Measurements from ENCODE around the gene LRP3.

Gene LRP3

DNA sequence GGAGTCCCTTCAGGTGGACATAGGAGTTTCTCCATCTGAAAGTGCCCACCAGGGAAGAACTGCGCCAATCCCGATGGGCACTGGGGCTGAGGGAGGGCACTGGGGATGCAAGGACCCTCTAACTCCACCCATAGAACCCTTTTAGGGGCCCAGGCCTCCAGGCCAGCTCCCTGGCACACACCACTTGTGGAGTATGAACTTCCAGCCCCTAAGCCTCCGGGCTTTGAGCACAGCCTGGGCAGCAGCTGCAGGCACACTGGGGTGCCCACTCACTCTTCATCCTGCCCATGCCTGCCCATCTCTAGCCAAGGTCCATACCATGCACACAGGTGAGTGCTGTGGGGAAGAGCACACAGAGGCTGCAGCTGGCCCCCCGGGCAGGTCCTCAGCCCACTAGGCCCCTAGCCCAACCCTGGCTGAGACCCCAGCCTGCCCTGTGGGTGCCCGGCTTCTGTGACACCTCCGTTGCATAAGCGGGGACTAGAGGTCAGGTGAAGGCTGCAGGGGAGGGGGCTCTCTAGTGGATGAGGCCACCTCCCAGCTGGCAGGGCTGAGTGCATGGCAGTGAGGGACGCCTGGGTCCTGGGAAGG is 46.1 kb downstream of the LRP3 start:
- no peak for DNase-seq

DNA sequence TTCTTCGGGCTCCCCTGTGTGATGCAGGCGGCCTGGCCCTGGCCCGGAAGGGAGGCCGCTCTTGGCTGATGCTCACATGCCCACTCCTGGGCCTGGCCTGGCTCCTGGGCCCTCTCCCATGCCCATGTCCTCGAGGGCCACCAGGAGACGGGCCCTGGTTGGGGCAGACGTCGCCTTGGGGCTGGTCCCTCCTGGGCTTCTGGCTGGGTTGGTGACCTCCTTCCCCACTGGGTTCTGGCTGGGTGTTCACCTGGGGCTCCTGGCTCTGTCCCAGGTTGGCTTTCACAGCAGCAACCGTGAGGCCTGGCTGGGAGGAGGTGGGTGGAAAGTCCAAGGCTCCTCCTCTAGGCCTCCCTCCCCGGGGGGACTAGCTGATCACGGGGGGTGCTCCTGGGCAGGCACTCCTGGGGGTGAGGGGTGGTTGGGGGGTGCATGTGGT is 47.0 kb downstream of the LRP3 start:
- no peak for DNase-seq

DNA sequence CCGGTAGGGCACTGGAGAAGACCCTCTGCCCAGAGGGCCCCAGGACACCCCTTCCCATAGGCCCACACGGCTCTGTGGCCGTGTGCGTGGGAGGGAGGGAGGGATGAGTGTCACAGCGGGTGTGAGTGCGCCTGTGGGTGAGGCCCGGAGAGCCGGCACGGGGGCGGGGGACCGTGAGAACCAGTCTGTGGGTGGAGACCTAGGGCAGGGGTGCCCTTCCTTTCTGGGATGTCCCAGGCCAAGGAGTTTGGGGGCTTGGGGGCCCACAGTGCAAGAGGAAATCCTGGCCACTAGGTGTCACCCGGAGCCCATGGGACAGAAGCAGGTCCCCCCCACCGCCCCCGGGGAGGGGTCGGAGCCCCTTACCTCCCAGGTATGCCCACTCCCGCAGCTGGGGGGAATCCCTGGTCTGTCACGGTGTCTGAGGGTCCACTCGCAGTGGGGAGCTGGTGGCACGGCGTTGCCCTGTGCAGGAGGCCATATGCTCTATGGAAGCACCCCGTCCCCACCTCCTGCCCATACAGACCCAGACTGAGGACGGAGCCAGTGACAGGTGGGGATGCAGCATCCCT is 47.5 kb downstream of the LRP3 start:
- no peak for DNase-seq

DNA sequence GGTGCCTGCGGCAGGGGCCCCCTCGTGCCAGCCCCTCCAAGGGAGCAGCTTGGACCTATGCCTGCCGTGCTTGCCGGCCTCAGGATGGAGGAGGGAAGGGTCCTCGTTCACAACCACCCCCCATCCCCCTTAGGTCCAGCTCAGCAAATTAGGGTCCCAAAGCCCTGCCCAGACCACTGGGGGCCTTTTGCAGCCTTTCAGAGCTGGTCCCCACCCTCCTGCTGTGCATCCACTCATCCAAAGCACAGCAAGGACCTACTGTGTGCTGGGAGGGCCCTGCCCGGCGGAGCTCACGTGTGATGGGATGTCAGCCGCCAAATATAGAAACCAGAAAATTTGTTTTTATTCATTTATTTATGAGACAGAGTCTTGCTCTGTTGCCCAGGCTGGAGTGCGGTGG is 48.0 kb downstream of the LRP3 start:
- no peak for DNase-seq

DNA sequence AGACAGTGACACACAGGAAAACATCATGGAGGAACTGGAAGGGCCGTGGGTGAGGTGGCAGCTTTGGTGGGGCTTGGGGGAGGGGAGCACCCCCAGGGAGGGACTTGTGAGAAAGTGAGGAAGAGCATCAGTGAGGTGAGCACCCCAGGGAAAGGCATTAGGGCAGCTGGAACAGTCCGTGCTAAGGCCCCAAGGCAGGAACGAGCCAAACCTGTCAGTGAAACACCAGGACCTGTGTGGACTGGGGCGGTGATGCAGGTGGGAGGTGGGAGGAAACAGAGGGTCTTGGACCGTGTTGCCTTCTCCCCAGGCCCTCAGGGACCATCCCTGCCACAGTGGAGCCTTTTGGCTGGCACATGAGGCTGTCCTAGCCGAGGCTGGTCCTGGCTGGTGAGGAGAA is 48.8 kb downstream of the LRP3 start:
- DNase-seq: no peak

DNA sequence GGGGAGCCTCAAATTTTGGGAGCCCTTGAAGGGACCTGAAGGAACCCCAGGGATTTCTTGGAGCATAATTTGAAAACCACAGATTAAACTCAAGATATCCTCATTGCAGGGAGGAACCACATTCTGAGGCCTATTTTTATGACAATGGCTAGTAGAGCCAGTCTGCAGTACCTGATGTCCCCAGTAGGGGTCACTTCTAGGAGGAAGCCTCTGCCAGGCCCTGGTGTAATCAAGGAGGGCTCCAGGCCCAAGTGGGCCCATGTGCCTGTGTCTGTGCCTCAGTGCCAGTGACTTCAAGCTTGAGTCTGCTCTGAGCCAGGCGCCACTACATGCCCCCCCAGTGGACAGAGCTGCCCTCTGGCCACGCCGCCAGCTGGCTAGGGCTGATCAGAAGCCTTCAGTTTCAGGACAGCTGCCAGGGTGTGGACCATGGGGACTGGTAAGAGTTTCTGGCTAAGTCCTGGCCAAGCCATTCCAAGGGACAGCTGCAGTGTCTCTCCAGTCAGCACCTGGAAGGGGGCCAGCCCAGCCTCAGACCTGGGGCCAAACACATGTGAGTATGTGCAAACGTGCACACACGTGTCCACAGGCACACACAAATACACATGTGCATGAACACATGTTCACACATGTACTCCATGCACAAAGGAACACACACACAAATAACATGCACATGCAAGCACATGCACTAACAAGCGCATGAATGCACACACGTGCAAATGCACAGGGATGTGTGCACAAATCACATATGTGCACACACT is 52.0 kb downstream of the LRP3 start:
- DNase-seq: no peak

DNA sequence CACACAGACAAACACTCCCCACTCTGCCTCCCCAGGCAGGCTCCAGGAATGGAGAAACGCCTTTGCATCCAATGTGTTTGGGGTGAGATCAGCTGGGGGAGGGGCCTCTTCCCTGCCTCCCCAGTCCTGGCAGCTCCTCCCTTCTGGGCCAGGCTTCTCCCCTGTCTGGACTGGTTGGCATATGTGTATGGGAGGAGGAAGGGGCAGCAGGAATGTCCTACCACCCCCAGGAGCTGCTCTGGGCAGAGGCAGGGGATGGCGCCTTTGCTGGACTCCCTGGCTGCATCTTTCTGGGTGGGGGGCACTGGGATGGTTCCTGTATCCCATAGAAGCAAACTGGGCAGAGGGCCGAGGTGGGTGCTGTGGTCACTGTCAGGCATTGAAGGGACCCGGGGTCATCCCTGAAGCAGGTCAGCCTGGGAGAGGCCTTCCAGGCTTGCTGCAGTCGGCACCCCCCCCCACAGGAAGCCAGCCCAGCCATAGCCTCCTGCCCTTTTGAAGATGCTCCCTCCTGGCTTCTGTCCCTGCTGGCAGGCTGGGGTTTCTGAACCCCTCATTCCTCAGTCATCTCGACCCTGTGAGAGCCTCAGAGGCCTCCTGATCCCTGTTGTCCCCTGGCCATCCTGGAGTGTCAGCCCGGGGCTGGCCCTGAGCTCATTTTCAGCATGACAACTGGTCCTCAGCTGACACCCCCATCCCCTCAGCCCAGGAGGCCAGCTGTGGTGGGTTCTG is 52.7 kb downstream of the LRP3 start:
- no peak for DNase-seq

DNA sequence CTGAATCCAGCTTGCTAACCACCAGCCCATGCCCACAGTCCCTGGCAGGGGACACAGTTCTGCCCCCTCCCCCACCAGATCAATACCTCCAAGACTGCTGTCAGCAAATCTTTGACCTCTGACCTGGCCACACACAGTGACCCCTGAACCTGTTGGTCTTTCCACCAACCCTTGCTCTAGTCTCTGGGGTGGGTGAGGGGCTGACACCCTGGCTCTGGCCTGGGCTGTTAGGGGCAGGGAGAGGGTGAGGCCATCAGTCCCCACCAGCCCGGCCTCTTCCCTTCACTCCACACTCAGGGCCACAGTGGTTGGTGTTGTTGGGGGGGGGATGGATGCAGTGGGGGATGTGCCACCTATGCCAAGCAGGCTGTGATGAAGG is 53.3 kb downstream of the LRP3 start:
- no peak for DNase-seq

DNA sequence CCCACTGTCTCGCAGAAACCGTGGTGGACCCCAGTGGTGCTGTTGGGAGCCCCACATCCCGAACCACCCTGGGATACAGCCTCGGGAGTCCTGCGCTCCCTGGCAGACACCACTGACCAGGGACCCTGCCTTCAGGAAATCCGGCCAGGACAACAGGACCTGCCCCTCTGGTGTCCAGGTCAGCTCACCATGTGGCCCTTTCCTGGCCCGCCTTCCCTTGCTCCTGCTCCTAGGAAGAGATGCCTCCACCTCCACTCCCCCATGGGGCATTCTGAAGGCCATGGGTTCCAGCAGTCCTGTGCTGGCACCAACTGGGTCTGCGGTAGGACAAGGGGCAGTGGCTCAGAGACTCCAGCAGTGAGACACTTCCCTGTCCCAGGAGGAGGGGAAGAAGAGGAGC is 54.0 kb downstream of the LRP3 start:
- DNase-seq: no peak

DNA sequence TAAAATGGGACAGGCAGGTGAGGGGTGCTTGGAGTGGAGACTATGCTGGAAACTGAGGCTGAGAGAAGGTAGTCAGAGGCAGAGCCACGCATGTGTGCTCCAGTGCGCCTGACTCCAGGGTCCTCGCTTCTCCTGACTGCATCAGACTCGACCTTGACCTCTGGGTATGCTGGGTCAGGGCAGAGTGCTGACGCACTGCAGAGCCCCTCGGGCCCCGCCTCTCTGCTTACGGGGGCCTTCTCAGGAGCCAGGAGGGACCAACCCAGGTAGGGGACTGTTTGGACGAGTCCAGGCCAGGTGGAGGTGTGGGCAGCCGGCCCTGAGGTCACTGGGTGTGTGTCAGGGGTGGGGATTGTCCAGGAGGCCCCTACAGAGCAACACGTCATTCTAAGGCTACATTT is 54.4 kb downstream of the LRP3 start:
- no peak for DNase-seq

DNA sequence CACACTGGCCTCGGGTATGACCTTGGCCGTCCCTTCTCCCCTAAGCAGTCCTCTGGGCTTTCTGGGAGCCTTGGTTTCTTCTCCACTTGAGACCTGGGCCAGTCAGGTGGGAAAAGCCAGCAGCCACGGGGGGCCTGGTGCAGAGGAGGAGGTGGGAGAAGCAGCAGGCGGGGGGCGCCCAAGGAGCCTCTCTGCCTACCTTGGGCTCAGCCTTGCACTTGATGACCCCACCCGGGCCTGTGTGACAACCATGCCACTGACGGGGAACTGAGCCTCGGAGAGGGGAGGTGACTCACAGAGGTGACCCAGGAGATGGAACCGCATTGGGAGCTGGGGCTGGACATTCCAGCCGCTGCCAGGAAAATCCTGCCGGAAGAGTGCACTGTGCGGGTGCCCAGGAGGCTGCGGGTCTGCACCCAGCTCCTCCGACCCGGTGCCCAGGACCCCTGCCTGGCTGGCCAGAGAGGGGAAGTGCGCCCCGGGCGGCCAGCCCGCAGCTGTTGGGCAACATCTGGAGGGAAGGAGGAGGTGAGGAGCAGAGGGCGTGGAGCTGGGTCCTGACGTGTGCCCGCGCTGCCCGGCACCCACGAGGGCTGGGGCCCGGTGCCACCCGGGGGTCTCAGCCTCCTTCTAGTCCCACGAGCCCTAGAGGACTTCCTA is 55.0 kb downstream of the LRP3 start:
- DNase-seq: no peak

DNA sequence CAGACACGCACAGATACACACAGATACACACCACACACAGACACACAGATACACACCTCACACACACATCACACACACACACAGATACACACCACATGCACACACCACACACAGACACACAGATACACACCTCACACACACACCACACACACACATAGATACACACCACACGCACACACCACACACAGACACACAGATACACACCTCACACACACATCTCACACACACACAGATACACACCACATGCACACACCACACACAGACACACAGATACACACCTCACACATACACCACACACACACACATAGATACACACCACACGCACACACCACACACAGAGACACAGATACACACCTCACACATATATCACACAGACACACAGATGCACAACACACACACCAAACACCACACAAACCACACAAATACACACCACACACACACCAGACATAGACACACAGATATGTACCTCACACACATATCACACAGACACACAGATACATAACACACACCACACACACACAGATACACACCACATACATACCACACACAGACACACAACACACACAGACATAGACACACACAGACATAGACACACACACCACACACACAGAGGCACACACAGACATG is 55.7 kb downstream of the LRP3 start:
- no peak for DNase-seq

DNA sequence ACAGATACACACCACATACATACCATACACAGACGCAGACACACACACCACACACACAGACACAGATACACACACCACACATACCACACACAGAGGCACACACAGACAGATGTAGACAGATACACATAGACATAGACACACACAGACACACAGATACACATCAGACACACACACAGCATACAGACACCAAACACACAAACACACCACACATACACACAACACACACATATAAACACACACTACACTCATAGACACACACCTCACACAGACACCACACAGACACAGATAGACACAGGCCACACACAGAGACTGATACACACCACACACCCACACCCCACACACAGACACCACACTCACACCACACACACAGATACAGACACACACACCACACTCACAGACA is 56.4 kb downstream of the LRP3 start:
- DNase-seq: no peak

DNA sequence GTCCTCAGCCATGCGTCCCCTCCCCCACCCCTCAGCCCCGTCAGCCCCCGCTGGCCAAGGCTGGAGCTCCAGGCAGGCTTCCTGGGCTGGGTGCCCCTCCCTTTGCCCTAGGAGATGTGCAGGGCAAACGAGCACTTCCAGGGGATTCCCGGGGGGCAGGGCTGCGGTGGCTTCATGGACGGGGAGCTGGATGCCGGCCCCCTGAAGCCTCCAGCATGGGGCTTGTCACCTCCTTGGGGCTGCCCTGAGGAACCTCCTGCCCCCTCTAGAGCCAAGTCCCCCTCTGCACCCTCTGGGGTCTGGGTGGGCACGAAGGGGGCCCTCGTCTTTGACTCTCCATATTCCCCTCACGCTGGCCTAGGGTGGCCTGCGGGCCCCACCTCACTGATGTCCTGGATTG is 56.9 kb downstream of the LRP3 start:
- no peak for DNase-seq

DNA sequence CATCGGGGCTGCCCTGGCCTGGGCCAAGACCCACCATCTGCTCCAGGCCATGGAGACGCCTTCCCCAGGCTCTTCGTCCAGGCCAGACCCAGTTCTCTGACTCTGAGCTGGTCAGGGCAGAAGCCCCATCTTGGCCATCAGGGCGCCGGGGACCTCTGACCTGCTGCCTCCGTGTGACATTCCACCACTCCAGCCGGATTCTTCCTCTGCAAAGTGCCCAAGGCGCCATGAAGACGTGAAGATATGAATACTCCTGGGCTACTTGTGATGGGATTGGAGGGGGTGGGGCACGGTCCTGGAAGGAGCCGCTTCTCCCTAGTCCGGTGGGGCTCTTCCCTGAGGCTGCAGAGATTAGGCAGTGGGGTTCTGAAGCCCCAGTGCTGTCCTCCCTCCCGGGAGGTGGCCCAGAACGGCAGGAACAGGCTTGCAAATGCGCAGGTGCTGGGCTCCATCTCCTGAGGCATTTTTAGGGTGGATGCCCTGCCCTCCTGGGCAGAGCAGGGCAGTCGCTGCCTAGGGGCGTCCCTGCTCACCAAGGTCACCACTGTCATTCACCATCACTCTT is 57.5 kb downstream of the LRP3 start:
- DNase-seq: no peak

DNA sequence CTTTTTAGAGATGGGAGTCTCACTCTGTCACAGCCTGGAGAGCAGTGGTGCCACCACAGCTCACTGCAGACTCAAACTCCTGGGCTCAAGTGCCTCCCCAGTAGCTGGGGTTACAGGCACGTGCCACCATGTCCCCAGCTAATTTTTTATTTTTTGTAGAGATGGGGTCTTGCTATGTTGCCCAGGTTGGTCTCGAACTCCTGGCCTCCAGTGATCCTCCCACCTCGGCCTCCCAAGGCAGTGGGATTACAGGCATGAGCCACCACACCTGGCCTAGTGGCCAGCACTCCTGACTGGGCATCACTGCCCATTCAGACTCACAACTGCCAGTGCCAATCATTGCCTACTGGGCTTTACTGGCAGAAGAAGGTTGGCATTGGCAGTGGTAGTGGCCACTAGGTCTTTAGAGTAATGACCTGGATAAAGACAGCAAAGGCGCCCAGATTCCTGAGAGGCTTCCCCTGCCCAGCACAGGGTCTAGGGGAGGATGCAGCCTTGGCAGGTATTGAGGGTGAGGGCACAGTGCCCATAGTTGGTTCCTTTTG is 58.4 kb downstream of the LRP3 start:
- DNase-seq: no peak

DNA sequence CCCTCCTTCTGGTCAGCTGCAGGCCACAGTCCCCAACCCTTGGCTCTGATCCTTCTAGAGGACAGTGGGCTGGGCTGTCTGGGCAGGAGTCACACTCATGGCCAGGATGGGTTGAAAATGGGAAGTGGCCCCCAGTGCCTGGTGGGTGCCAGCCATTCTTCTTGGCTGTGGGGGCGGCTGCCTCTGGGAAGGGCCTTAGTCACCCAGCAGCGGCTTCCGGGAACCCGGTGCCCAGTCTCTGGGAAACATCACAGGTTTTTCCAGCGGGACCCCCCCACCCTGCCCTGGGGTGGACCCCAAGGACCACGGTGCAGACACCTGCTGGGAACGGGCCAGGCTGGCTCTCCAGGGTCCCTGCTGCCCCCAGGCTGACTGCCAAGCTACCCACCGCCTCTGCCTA is 58.8 kb downstream of the LRP3 start:
- DNase-seq: no peak

DNA sequence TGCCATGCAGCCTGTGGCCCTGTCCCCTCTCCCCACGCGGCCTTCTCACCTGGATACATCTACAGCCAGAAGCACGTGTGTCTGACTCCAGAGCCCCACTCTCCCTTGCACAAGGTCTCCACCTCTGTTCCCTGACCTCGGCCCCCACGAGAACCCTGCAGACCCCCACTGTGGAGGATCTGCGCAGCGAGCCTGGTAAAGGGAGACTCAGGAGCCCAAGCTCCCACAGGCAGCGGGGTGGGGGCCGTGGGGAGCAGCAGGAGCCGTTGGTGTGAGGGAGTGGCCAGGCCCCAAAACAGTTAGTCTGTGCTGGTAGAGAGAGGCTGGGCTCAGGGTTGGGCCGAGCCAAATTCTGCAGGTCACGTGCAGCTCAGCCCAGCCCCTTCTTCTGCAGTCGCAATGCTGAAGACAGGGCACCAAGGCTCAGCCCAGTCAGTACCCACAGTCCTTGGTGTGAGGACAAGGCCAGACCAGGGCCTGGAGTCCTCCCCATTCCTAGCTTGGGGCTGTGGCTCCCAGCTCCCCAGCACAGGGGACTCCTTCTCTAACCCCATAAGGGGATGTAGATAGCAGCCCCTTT is 60.2 kb downstream of the LRP3 start:
- no peak for DNase-seq

DNA sequence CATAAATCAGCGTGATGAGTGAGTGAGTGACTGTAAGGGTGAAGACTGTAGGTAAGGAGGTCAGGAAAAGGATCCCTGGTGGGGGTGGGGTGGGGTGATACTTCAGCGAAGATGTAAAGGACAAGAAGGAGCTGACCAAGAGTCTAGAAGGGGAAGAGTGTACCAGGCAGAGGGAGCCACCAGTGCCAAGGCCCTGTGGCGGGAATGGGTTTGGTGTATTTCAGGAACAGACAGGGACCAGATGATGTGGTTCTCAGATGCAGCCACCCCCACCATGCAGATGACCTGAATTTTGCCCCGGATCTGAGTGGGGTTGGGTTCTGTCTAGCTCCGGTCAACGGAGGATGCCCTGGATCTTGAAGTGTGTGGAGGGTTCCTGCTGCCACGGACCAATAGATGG is 61.7 kb downstream of the LRP3 start:
- DNase-seq: no peak

DNA sequence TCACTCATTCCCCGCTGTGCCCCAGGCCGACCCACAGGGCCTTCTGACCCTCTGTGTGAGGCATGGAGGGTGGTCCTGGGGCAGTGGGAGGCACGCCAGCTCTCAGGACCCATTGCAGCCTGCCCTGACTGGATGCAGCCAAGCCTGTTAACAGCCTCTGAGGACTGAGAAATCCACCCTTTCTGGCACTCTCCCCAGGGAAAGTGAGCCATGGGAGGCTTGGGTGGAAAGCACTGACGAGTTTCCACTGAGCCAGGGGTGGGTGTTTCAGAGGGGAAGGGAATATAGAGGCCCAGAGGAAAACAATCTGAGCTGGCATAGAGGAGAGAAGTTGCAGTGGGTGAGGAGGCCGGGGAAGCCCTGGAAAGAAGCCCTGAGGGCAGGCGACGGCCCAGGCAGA is 62.1 kb downstream of the LRP3 start:
- no peak for DNase-seq

DNA sequence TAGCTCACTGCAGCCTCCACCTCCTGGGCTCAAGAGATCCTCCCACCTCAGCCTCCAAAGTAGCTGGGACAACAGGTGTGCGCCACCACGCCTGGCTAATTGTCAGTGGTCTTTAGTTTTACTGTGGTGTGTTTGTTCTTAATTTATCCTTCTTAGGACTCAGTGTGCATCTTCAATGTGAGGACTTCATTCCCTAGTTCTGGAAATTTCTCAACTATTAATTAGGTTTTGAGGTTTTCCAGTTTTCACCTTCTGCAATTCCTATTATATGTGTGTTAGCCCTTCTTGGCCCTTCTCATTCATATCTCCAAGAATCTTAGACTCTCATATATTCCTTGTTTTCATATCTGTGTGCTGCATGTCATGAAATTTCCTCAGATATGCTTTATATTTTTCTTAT is 63.7 kb downstream of the LRP3 start:
- no peak for DNase-seq

Data from GOT3 (cell line).